ENCODE measurements around the gene APOBEC3F.

The APOBEC3F gene

GRCh38 chr22:39081598-39081997, 40.9 kb downstream of the APOBEC3F start:
- TF ChIP-seq JUND (IDR thresholded peaks at IDR 0.05; ENCODE audit: low read depth) = no peak
- no peak for DNase-seq (ENCODE audit: low read depth in 1 of 2, low spot score in 1 of 2)
- in situ Hi-C loops (cut with HindIII; ENCODE audit: low pct_unique_long_range_greater_than_20kb, low sequenced_read_pairs) = no loop called here

GRCh38 chr22:39083212-39084165, 42.8 kb downstream of the APOBEC3F start:
- no peak for DNase-seq (ENCODE audit: low read depth in 1 of 2, low spot score in 1 of 2)
- in situ Hi-C loops (cut with HindIII; ENCODE audit: low pct_unique_long_range_greater_than_20kb, low sequenced_read_pairs) = no loop called here
- no peak for TF ChIP-seq JUND (IDR thresholded peaks at IDR 0.05; ENCODE audit: low read depth)

DNA sequence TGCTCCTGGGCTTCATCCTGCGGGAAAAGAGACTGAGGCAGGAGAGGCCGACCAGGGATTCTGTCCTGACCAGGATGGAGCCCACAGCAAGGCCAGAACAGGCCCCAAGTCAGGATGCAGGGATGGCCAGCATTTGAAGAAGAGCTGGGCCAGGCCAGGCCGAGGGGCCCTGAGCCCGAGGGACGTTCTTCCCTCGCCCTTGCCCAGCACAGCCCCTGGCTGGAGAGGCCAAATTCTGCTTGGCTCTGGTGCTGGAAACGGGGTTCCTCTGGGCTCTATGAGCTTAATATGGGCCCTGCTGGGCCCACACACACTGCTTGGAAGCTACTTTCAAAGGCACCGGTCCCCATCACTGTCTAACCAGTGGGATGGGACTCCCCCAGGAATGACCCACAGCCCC, 44.0 kb downstream of the APOBEC3F start:
- in situ Hi-C loops (cut with HindIII; ENCODE audit: low pct_unique_long_range_greater_than_20kb, low sequenced_read_pairs) = no loop called here
- DNase-seq (ENCODE audit: low read depth in 1 of 2, low spot score in 1 of 2) = no peak
- TF ChIP-seq JUND (IDR thresholded peaks at IDR 0.05; ENCODE audit: low read depth) = no peak

DNA sequence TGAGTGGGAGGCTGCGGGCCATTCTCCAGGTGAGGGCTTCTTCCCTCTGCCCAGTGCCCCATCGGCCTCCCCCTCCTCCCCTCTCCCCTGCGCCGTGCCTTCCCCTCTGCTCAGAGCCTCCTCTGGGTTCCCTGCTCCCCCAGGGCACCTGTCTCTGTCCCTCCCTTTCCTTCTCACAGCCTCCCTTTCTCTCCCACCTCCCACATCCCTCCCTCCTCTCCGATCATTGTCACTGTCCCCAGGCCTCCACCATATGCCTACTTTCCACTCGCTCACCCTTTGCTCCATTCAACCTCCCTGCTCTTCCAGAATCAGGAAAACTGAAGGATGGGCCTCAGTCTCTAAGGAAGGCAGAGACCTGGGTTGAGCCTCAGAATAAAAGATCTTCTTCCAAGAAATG, 46.4 kb downstream of the APOBEC3F start:
- DNase-seq (ENCODE audit: low read depth in 1 of 2, low spot score in 1 of 2) = no peak
- TF ChIP-seq JUND (IDR thresholded peaks at IDR 0.05; ENCODE audit: low read depth) = no peak
- in situ Hi-C loops (cut with HindIII; ENCODE audit: low pct_unique_long_range_greater_than_20kb, low sequenced_read_pairs) = no loop called here

- in situ Hi-C loops (cut with HindIII; ENCODE audit: low pct_unique_long_range_greater_than_20kb, low sequenced_read_pairs) = no loop called here
- no peak for TF ChIP-seq JUND (IDR thresholded peaks at IDR 0.05; ENCODE audit: low read depth)
- no peak for DNase-seq (ENCODE audit: low read depth in 1 of 2, low spot score in 1 of 2)
These were observed 47.4 kb downstream of the APOBEC3F start for GRCh38 chr22:39087881-39088684.

- DNase-seq (ENCODE audit: low read depth in 1 of 2, low spot score in 1 of 2) = no peak
- in situ Hi-C loops (cut with HindIII; ENCODE audit: low pct_unique_long_range_greater_than_20kb, low sequenced_read_pairs) = no loop called here
- no peak for TF ChIP-seq JUND (IDR thresholded peaks at IDR 0.05; ENCODE audit: low read depth)
These were observed 48.0 kb downstream of the APOBEC3F start for GRCh38 chr22:39088685-39089032.

DNA sequence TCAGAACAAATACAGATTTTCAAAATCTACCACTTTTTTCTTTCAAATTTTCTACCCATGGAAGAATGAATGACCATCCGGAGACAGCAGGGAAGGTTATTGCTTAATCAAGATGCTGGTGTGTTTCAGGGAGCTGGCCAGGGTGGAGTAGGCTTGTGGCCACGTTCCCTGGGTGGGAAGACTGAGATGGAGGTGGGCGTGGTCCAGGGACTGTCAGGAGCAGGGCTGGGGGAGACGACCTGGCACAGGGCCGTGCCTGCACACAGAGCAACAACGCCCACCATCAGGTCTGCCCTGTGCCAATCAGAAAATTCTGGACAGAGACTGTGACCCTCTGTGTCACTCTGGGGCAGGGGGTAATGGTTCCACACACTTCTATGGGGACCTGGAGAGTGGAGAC, 49.3 kb downstream of the APOBEC3F start:
- in situ Hi-C loops (cut with HindIII; ENCODE audit: low pct_unique_long_range_greater_than_20kb, low sequenced_read_pairs) = no loop called here

DNA sequence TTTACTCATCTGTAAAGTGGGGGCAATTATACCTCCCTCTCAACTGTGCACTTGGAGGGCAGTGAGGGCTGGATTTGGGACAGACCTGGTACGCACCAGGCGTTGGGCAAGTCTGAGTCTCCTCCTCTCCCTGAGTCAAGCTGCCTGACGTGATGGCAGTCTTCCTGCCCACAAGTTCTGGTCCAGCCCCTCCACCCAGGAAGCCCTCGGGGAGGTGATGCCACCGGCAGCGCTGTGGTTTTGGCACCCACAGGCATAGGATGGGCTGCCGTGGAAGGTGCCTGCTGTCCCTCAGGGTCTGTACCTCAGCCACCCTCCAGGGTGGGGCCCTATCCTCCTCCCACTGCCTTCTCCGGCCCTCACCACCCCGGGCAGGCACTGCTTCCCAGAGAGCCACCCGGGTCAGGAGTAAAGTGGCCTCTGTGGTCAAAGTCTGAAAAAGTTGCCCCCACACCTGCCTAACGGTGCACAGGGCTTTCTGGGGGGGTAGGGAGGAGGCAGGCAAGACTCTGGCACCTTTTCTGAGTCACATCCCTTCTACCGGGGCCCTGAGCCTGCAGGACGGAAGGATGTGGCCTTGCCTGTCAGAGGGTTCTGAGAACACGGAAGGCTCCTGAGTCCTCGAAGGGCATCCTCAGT, 49.9 kb downstream of the APOBEC3F start:
- in situ Hi-C loops (cut with HindIII; ENCODE audit: low pct_unique_long_range_greater_than_20kb, low sequenced_read_pairs) = no loop called here
- TF ChIP-seq JUND (IDR thresholded peaks at IDR 0.05; ENCODE audit: low read depth) = no peak
- no peak for DNase-seq (ENCODE audit: low read depth in 1 of 2, low spot score in 1 of 2)

More for the DNA sequence above, 49.3 kb downstream of the APOBEC3F start:
- no peak for TF ChIP-seq JUND (IDR thresholded peaks at IDR 0.05; ENCODE audit: low read depth)
- DNase-seq (ENCODE audit: low read depth in 1 of 2, low spot score in 1 of 2) = no peak

GRCh38 chr22:39091126-39092081, 50.7 kb downstream of the APOBEC3F start:
- no peak for TF ChIP-seq JUND (IDR thresholded peaks at IDR 0.05; ENCODE audit: low read depth)
- in situ Hi-C loops (cut with HindIII; ENCODE audit: low pct_unique_long_range_greater_than_20kb, low sequenced_read_pairs) = no loop called here
- DNase-seq (ENCODE audit: low read depth in 1 of 2, low spot score in 1 of 2) = no peak

- in situ Hi-C loops (cut with HindIII; ENCODE audit: low pct_unique_long_range_greater_than_20kb, low sequenced_read_pairs) = no loop called here
- no peak for TF ChIP-seq JUND (IDR thresholded peaks at IDR 0.05; ENCODE audit: low read depth)
- DNase-seq (ENCODE audit: low read depth in 1 of 2, low spot score in 1 of 2) = no peak
These were observed 51.6 kb downstream of the APOBEC3F start for GRCh38 chr22:39092111-39092862.

DNA sequence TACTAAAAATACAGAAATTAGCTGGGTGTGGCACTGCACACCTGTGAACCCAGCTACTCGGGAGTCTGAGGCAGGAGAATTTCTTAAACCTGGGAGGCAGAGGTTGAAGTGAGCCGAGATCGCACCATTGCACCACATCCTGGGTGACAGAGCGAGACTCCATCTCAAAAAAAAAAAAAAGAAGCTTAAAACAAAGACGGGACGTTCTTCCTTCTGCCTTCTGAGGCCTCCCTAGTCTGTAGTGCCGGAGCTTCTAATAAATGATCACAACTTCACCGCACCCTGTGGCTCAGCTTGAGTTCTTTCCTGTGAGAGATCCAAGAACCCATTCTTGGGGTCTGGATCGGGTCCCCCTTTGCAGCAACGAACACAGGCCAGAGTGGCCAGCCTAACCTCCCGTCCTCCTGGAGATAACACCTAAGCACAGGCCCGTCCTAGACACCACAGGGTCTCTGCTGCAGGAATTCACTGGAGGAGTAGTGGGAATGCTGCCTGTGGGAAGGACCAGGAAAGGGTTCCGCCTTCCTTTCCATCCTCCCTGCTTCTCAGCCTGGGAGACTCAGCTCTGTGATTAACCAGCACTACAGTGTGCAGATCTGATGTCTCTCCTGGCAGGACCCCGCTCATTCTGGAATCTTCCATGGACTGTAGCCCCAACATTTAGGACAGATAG, 54.2 kb downstream of the APOBEC3F start:
- no peak for DNase-seq (ENCODE audit: low read depth in 1 of 2, low spot score in 1 of 2)
- TF ChIP-seq JUND (IDR thresholded peaks at IDR 0.05; ENCODE audit: low read depth) = no peak
- in situ Hi-C loops (cut with HindIII; ENCODE audit: low pct_unique_long_range_greater_than_20kb, low sequenced_read_pairs) = no loop called here
